Measurements from ENCODE around the gene PKNOX2. TPM values are rescaled to one million over a fixed set of nuclear protein-coding genes. Genes with fewer than 3 reads are reported as not detected.

Gene PKNOX2
- total RNA-seq, 1 donor: under 0.01 TPM

DNA sequence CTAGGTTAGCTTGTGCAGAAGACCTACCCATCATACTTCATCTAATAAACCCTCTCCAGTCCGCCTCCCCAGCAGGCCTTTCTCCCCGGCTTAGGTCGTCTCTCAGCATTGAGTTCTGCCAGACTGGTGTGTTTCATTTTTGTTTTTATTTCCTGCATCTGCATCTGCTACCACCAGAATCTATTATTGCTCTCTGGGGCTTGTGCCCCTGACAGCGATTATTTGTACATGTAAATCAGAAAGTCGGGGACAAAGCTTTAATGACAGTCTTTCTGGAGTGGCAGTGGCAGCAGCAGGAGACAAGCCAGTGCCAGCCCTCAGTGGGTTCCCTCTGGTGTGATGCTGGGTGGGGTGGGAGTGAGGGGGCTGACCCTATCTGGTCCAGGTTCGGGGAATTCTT lies 127.5 kb downstream of the PKNOX2 start:
- Histone ChIP-seq H3K36me3 (ENCODE audit: insufficient read depth, low read length) (no peaks in the 10 kb centered on the region), H3K27me3 (ENCODE audit: insufficient read depth, low read length) (no peaks in the 10 kb centered on the region), H4K20me1 (ENCODE audit: insufficient read depth, low read length) (no peaks in the 10 kb centered on the region), H3K4me2 (ENCODE audit: insufficient read depth, low read length) (no peak overlapping the region), H3K9me3 (ENCODE audit: low read depth, low read length) (no peaks in the 10 kb centered on the region), H3K4me3 (ENCODE audit: insufficient read depth, low read length) (no peak overlapping the region), H3K4me1 (ENCODE audit: insufficient read depth, low read length) (no peaks in the 10 kb centered on the region), H2AFZ (ENCODE audit: low read length) (no peak overlapping the region), H3K27ac (ENCODE audit: low read depth, low read length) (no peak overlapping the region), H3K79me2 (ENCODE audit: insufficient read depth, low read length) (no peaks in the 10 kb centered on the region)
- no peak for DNase-seq (ENCODE audit: insufficient read length, low spot score, missing footprints)
- TF ChIP-seq, protein P1, sequence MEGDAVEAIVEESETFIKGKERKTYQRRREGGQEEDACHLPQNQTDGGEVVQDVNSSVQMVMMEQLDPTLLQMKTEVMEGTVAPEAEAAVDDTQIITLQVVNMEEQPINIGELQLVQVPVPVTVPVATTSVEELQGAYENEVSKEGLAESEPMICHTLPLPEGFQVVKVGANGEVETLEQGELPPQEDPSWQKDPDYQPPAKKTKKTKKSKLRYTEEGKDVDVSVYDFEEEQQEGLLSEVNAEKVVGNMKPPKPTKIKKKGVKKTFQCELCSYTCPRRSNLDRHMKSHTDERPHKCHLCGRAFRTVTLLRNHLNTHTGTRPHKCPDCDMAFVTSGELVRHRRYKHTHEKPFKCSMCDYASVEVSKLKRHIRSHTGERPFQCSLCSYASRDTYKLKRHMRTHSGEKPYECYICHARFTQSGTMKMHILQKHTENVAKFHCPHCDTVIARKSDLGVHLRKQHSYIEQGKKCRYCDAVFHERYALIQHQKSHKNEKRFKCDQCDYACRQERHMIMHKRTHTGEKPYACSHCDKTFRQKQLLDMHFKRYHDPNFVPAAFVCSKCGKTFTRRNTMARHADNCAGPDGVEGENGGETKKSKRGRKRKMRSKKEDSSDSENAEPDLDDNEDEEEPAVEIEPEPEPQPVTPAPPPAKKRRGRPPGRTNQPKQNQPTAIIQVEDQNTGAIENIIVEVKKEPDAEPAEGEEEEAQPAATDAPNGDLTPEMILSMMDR (IDR thresholded peaks at IDR 0.05; ENCODE audit: extremely low read depth, low read depth, low read length): no peak

DNA sequence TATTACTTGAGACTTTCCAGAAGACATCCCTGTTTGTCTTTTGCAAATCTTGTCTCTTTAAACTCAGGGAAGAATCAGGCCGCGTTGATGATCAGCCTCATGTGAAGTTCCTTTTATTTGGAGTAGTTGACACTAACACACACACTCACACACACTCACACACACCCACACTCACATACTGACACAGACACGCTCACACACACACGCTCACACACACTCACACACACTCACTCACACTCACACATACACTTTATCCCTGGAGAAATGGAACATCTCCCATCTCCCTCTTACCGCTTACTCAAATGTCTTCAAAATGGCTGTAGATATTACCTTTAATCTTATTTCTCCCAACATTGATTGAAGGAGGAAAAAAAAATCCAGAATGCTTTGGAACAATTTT lies 129.0 kb downstream of the PKNOX2 start:
- no peaks in the 10 kb centered on the region for H3K36me3 ChIP-seq (ENCODE audit: insufficient read depth, low read length)
- H3K9me3 ChIP-seq (ENCODE audit: low read depth, low read length): no peaks in the 10 kb centered on the region
- TF ChIP-seq, protein P1 (IDR thresholded peaks at IDR 0.05; ENCODE audit: extremely low read depth, low read depth, low read length): no peak
- H3K79me2 ChIP-seq (ENCODE audit: insufficient read depth, low read length): no peaks in the 10 kb centered on the region
- no peaks in the 10 kb centered on the region for H4K20me1 ChIP-seq (ENCODE audit: insufficient read depth, low read length)
- H3K4me3 ChIP-seq (ENCODE audit: insufficient read depth, low read length): no peak overlapping the region
- no peak for DNase-seq (ENCODE audit: insufficient read length, low spot score, missing footprints)
- no peak overlapping the region for H3K4me2 ChIP-seq (ENCODE audit: insufficient read depth, low read length)
- H2AFZ ChIP-seq (ENCODE audit: low read length): no peak overlapping the region
- H3K27me3 ChIP-seq (ENCODE audit: insufficient read depth, low read length): no peaks in the 10 kb centered on the region
- H3K4me1 ChIP-seq (ENCODE audit: insufficient read depth, low read length): no peaks in the 10 kb centered on the region
- H3K27ac ChIP-seq (ENCODE audit: low read depth, low read length): no peak overlapping the region

DNA sequence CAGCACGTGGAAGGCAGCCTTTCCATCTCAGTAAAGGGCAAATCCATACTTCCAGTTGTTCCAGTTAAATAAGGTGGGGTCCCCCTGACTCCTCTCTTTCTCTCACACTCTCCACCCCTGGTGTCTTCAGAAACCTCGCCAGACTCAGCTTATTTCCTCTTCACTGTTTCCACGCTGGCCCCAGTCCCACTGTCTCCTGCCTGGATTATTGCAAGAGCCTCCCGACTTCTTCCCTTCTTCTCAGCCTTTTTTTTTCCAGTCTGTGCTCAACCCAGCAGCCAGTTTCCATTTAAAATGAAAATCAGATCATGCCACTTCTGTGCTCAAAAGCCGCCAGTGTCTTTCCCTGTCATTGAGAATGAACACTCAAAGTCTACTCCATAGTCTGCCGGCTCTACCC lies 131.4 kb downstream of the PKNOX2 start:
- Histone ChIP-seq H3K27me3 (ENCODE audit: insufficient read depth, low read length) (no peaks in the 10 kb centered on the region), H3K27ac (ENCODE audit: low read depth, low read length) (no peak overlapping the region), H3K4me1 (ENCODE audit: insufficient read depth, low read length) (no peaks in the 10 kb centered on the region), H3K4me2 (ENCODE audit: insufficient read depth, low read length) (no peak overlapping the region), H4K20me1 (ENCODE audit: insufficient read depth, low read length) (no peaks in the 10 kb centered on the region), H3K79me2 (ENCODE audit: insufficient read depth, low read length) (no peaks in the 10 kb centered on the region), H3K36me3 (ENCODE audit: insufficient read depth, low read length) (no peaks in the 10 kb centered on the region), H3K9me3 (ENCODE audit: low read depth, low read length) (no peaks in the 10 kb centered on the region), H2AFZ (ENCODE audit: low read length) (no peak overlapping the region), H3K4me3 (ENCODE audit: insufficient read depth, low read length) (no peak overlapping the region)
- TF ChIP-seq, protein P1 (IDR thresholded peaks at IDR 0.05; ENCODE audit: extremely low read depth, low read depth, low read length): no peak
- DNase-seq (ENCODE audit: insufficient read length, low spot score, missing footprints): no peak

DNA sequence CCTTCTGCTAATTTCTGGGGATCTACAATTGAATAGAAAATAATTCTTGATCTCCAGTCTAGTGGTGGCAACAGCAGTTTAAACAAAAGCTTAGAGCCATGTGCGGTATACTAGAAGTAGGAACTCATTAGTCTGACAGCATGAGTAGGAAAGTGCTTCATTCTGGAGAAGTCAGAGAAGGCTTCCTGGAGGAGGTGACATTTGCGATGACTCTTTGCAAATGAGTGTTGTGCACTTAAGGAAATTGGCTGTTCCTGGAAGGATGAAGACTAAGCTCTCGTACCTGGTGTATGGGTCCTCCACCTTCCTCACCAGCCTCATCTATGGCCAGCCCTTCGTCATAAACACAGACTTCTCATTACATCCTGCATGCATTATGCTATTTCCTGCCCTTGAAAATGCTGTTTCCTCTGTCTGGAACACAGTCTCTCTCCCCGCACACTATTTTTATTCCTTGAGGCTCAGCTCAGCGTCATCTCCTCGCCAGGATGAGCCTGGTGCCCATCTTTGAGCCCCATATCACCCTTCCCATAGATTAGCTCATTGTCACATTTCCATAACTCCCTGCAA lies 132.9 kb downstream of the PKNOX2 start:
- no peaks in the 10 kb centered on the region for H4K20me1 ChIP-seq (ENCODE audit: insufficient read depth, low read length)
- no peaks in the 10 kb centered on the region for H3K4me1 ChIP-seq (ENCODE audit: insufficient read depth, low read length)
- TF ChIP-seq, protein P1 (IDR thresholded peaks at IDR 0.05; ENCODE audit: extremely low read depth, low read depth, low read length): no peak
- H3K27ac ChIP-seq (ENCODE audit: low read depth, low read length): no peak overlapping the region
- no peak overlapping the region for H3K4me2 ChIP-seq (ENCODE audit: insufficient read depth, low read length)
- H3K27me3 ChIP-seq (ENCODE audit: insufficient read depth, low read length): no peaks in the 10 kb centered on the region
- H3K4me3 ChIP-seq (ENCODE audit: insufficient read depth, low read length): no peak overlapping the region
- no peak for DNase-seq (ENCODE audit: insufficient read length, low spot score, missing footprints)
- no peaks in the 10 kb centered on the region for H3K79me2 ChIP-seq (ENCODE audit: insufficient read depth, low read length)
- no peaks in the 10 kb centered on the region for H3K9me3 ChIP-seq (ENCODE audit: low read depth, low read length)
- H3K36me3 ChIP-seq (ENCODE audit: insufficient read depth, low read length): no peaks in the 10 kb centered on the region
- H2AFZ ChIP-seq (ENCODE audit: low read length): no peak overlapping the region

Data from osteoblast (primary cell).